T-cell (primary cell): Measurements from ENCODE around the gene TSC22D1. TPM values are rescaled to one million over a fixed set of nuclear protein-coding genes. Genes with fewer than 3 reads are reported as not detected.

ENCODE experiments used
- ATAC-seq, 4 experiments: fragments of 200-7000 bp in 3 of 4; fragments of 150-1000 bp in 1 of 4; cut with Tn5 transposase; replicated peaks in 1 of 4; 1 replicate in 3 of 4; 2 replicates in 1 of 4; pipeline ENCODE4 v1.10.0; 2021; ENCODE audit warnings: moderate library complexity in 3 of 4, mild to moderate bottlenecking in 2 of 4, moderate number of reproducible peaks in 1 of 4
- CTCF ChIA-PET, 2 donors: fragments of 300-600 bp; sonication (Branson Sonifier 250); formaldehyde crosslinking; loops; one replicate each; lab custom pipeline; 2022; ENCODE audit warnings: antibody characterized with exemption in 2 of 2; lab: Charles Lee
- POLR2A ChIA-PET, 2 donors: fragments of 300-600 bp; sonication (Branson Sonifier 250); formaldehyde crosslinking; loops; one replicate each; lab custom pipeline; 2022; ENCODE audit warnings: antibody characterized with exemption in 2 of 2; lab: Charles Lee
- DNase-seq, 35 experiments: peaks; one replicate each; pipeline versions ENCODE4 v3.0.0 to v3.0.0-alpha.2; 2013 to 2023
- H3K27ac ChIP-seq: one replicate; pipeline ENCODE4 v1.5.1; 2013; ENCODE audit warnings: low read length
- H3K27me3 ChIP-seq, 2 experiments: replicated peaks in 1 of 2; 1 replicate in 1 of 2; 2 replicates in 1 of 2; pipeline versions ENCODE4 v1.6.1 to v1.7.0; 2013; ENCODE audit warnings: low read length in 1 of 2, mixed read lengths in 1 of 2; ENCODE audit not compliant: control insufficient read depth in 2 of 2, insufficient read depth in 2 of 2; ENCODE audit errors: extremely low read depth in 1 of 2
- H3K36me3 ChIP-seq, 2 donors: 1 replicate in 1 of 2; 2 replicates in 1 of 2; pipeline versions ENCODE4 v1.6.1 to v1.7.0; 2013; ENCODE audit warnings: low read length in 1 of 2; ENCODE audit not compliant: control insufficient read depth in 2 of 2, insufficient read depth in 1 of 2; ENCODE audit errors: extremely low read depth in 1 of 2
- H3K4me1 ChIP-seq, 2 experiments: 1 replicate in 1 of 2; 2 replicates in 1 of 2; pipeline versions ENCODE4 v1.6.1 to v1.7.0; 2013; ENCODE audit warnings: low read length in 2 of 2, mixed read lengths in 1 of 2; ENCODE audit not compliant: insufficient read depth in 2 of 2, control insufficient read depth in 1 of 2; ENCODE audit errors: extremely low read depth in 1 of 2
- H3K4me3 ChIP-seq, 2 donors: 1 replicate in 1 of 2; 2 replicates in 1 of 2; pipeline versions ENCODE4 v1.5.1 to v1.7.0; 2013; ENCODE audit warnings: mild to moderate bottlenecking in 2 of 2, low read length in 1 of 2, moderate library complexity in 1 of 2; ENCODE audit not compliant: control insufficient read depth in 1 of 2; ENCODE audit errors: extremely low read depth in 1 of 2
- H3K9me3 ChIP-seq: 2 replicates; pipeline ENCODE4 v1.7.0; 2013
- H3K27ac Mint-ChIP-seq, 2 donors: one replicate each; pipeline ENCODE4 v1.8.0; 2020 to 2021; ENCODE audit warnings: mild to moderate bottlenecking in 2 of 2, mixed read lengths in 2 of 2
- H3K27me3 Mint-ChIP-seq, 2 donors: one replicate each; pipeline ENCODE4 v1.8.0; 2021 to 2022; ENCODE audit warnings: mixed read lengths in 2 of 2
- H3K36me3 Mint-ChIP-seq: one replicate; pipeline ENCODE4 v1.8.0; 2021; ENCODE audit warnings: mixed read lengths
- H3K4me1 Mint-ChIP-seq, 3 donors: one replicate each; pipeline ENCODE4 v1.8.0; 2020 to 2022; ENCODE audit warnings: mixed read lengths in 3 of 3, mild to moderate bottlenecking in 1 of 3
- H3K4me3 Mint-ChIP-seq, 3 donors: one replicate each; pipeline ENCODE4 v1.8.0; 2020 to 2022; ENCODE audit warnings: mild to moderate bottlenecking in 3 of 3, mixed read lengths in 3 of 3, moderate library complexity in 3 of 3
- H3K9me3 Mint-ChIP-seq, 3 donors: one replicate each; pipeline ENCODE4 v1.8.0; 2020 to 2022; ENCODE audit warnings: mixed read lengths in 3 of 3
- WGBS: methylation state at CpG from one replicate; pipeline ENCODE4 v1.1.5; 2013; ENCODE audit warnings: missing lambda C conversion rate; ENCODE audit not compliant: insufficient coverage; 5-methylcytosine and 5-hydroxymethylcytosine counted together
- total RNA-seq, 35 experiments: library from RNA in 6 of 35; stranded (reverse) in 6 of 35; fragments of 120-200 nt in 1 of 35; gene quantifications; one replicate each; pipeline versions ENCODE4 v1.2.1 to v1.2.4 and lab custom pipeline; 2013 to 2026

Gene TSC22D1
- total RNA-seq, 5 donors from 2014 or later (not counting 1 experiment from before 2014, with no cell fraction given), result 32.5 to 40.4 (median 36.4) TPM

DNA sequence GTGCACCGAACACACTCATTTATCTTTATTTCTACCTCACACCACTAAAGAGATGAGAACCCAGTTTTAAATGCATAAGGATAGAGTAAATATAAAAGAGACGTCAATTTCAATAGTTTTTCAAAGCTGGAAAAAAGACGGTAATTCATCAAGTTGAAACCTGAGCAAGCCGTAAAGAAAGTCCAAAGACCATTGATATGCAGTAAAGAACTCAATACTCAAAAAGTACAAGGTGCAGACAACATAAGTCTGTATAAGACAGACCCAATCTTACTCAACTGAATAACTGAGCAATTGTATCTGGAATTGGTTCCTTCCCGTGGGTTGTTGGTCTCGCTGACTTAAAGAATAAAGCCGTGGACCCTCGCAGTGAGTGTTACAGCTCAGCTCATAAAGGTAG, 120.4 kb downstream of the TSC22D1 start:
- Histone ChIP-seq H3K4me1 (peaks cover 0 to 5% of the 10 kb centered on the region in 2 experiments), H3K36me3 (no peaks in the 10 kb centered on the region), H3K4me3 (no peak overlapping the region), H3K27me3 (no peaks in the 10 kb centered on the region), H3K27ac (no peak overlapping the region), H3K9me3 (no peaks in the 10 kb centered on the region)
- Mint-ChIP-seq H3K4me3 (no peak overlapping the region), H3K36me3 (peaks cover 17% of the 10 kb centered on the region), H3K27ac (no peak overlapping the region), H3K27me3 (no peaks in the 10 kb centered on the region), H3K9me3 (no peaks in the 10 kb centered on the region), H3K4me1 (peaks cover 6 to 12% (median 10%) of the 10 kb centered on the region in 3 donors)
- POLR2A ChIA-PET, result no interaction called here
- CTCF ChIA-PET, result no interaction called here
- ATAC-seq (no peak), DNase-seq (no peak)
- WGBS, result 100% methylated on average over 4 of the region's 8 CpGs

DNA sequence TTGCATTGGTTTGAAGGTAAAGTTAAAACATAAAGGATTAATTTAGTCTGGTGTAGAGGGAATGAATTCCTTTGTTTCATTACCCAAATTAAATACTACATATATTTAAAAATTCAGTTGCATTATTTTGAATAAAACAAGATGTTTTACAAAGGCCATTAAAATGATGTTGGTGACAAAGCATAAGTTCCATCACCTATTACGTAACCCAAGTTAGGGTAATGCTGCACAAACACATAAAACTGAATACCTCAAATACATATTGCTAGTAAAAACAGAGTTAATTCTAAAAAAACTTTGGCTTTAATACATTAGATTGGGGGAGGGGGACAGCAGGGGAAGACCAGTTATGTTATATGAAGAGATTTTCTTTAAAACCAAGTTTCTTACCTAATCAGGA, 122.2 kb downstream of the TSC22D1 start:
- ChIA-PET POLR2A (no interaction called here), CTCF (no interaction called here)
- Histone ChIP-seq H3K27me3 (peaks cover 0 to 2% of the 10 kb centered on the region in 2 experiments), H3K36me3 (no peaks in the 10 kb centered on the region), H3K27ac (no peak overlapping the region), H3K9me3 (no peaks in the 10 kb centered on the region), H3K4me3 (no peak overlapping the region), H3K4me1 (peaks cover 0 to 5% of the 10 kb centered on the region in 2 experiments)
- no peaks in the 10 kb centered on the region for H3K9me3 Mint-ChIP-seq
- peaks cover 19% of the 10 kb centered on the region for H3K36me3 Mint-ChIP-seq
- peaks cover 6 to 10% (median 8%) of the 10 kb centered on the region in 3 donors for H3K4me1 Mint-ChIP-seq
- no peak overlapping the region for H3K27ac Mint-ChIP-seq
- no peak overlapping the region for H3K4me3 Mint-ChIP-seq
- WGBS, result no CpG with 5 or more reads among the region's 1 CpG
- no peak for ATAC-seq
- no peaks in the 10 kb centered on the region for H3K27me3 Mint-ChIP-seq
- no peak for DNase-seq

DNA sequence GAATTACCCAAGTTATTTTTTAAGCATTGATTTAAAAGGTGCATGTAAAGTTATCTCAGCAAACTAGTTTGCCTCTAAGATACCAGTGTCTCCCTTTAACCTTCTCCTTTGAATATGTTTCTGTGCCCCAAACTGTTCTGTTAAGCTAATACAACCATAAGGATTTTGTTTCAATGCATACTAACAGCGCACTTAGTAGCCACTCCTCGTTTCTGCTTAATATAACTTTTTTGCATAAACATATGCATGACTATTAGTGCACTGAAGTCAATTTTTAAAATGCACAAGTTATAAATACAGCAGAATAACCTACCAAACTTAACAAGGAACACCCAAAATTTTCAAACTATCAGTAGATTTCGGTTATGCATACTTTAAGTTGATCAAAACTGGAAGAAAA, 123.1 kb downstream of the TSC22D1 start:
- Histone ChIP-seq H3K4me1 (no peaks in the 10 kb centered on the region), H3K27me3 (peaks cover 0 to 2% of the 10 kb centered on the region in 2 experiments), H3K9me3 (no peaks in the 10 kb centered on the region), H3K27ac (no peak overlapping the region), H3K36me3 (no peaks in the 10 kb centered on the region), H3K4me3 (no peak overlapping the region)
- POLR2A ChIA-PET, result interaction anchor here in 1 of 2 donors (0.6 kb wide), 1 partner anchor 430 kb away, joined by 9 read pairs; no protein-coding TSS in a partner anchor
- no peak overlapping the region for H3K27ac Mint-ChIP-seq
- WGBS, result 80% methylated on average over 1 of the region's 3 CpGs
- no peaks in the 10 kb centered on the region for H3K27me3 Mint-ChIP-seq
- no peaks in the 10 kb centered on the region for H3K9me3 Mint-ChIP-seq
- peaks cover 4 to 7% (median 4%) of the 10 kb centered on the region in 3 donors for H3K4me1 Mint-ChIP-seq
- peaks cover 19% of the 10 kb centered on the region for H3K36me3 Mint-ChIP-seq
- DNase-seq (no peak), ATAC-seq (no peak)
- CTCF ChIA-PET, result no interaction called here
- no peak overlapping the region for H3K4me3 Mint-ChIP-seq

GRCh38 chr13:44452418-44452817, 123.7 kb downstream of the TSC22D1 start:
- H3K27me3 Mint-ChIP-seq, result no peaks in the 10 kb centered on the region
- no peak overlapping the region for H3K27ac Mint-ChIP-seq
- H3K4me3 Mint-ChIP-seq, result no peak overlapping the region
- H3K36me3 Mint-ChIP-seq, result peaks cover 19% of the 10 kb centered on the region
- H3K27ac ChIP-seq, result no peak overlapping the region
- H3K4me1 ChIP-seq, result no peaks in the 10 kb centered on the region
- WGBS, result 100% methylated on average over 2 of the region's 7 CpGs
- DNase-seq, result no peak
- peaks cover 0 to 2% of the 10 kb centered on the region in 2 experiments for H3K27me3 ChIP-seq
- H3K9me3 Mint-ChIP-seq, result no peaks in the 10 kb centered on the region
- H3K9me3 ChIP-seq, result no peaks in the 10 kb centered on the region
- no peak overlapping the region for H3K4me3 ChIP-seq
- POLR2A ChIA-PET, result interaction anchor here in 1 of 2 donors (0.6 kb wide), 1 partner anchor 431 kb away, joined by 9 read pairs; no protein-coding TSS in a partner anchor
- peaks cover 0 to 4% (median 1%) of the 10 kb centered on the region in 3 donors for H3K4me1 Mint-ChIP-seq
- no peaks in the 10 kb centered on the region for H3K36me3 ChIP-seq
- ATAC-seq, result no peak
- CTCF ChIA-PET, result no interaction called here

DNA sequence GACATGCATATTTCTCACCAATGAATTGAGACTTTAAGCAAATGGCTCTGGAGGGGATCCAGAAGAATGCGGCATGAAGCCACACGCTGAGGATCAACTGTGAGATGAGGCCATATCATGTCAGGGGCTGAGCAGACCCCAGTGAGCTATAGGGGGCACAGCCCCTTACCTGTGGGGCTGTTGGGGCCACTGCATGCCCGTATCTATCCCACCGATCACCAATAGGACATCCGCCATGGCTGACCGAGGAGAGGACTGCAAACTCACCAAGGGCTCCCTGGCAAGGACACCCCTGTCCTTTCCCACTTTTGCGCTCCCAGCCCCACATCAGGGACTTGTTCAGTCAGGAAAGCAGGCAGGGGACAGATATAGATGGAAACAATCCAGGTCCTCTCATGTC, 124.5 kb downstream of the TSC22D1 start:
- WGBS, result 100% methylated on average over 2 of the region's 7 CpGs

DNA sequence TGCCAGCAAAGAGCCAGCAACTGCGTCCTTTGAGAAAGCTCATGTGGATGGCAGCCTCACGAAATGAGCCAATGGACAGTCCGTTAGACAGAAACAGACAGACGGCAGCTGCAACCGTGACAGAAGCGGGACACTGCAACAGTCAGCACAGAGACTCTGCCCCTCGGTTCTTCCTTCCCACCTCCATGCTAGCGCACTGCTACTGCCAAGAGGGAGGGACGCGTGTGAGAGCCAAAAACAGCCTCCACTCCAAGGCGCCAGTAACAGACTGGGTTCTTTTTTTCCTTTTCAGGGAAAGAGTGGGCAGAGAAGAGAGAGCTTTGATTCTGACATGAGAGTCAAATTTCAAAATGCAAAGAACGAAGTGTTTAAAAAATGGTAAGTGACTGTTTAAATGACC, 125.0 kb downstream of the TSC22D1 start:
- Histone ChIP-seq H3K4me1 (no peaks in the 10 kb centered on the region), H3K9me3 (no peaks in the 10 kb centered on the region), H3K36me3 (no peaks in the 10 kb centered on the region), H3K27me3 (peaks cover 0 to 2% of the 10 kb centered on the region in 2 experiments), H3K27ac (no peak overlapping the region), H3K4me3 (no peak overlapping the region)
- POLR2A ChIA-PET, result no interaction called here
- 95% methylated on average over 7 of the region's 12 CpGs for WGBS
- peaks cover 15% of the 10 kb centered on the region for H3K36me3 Mint-ChIP-seq
- no peak overlapping the region for H3K4me3 Mint-ChIP-seq
- CTCF ChIA-PET, result no interaction called here
- no peaks in the 10 kb centered on the region for H3K4me1 Mint-ChIP-seq
- H3K27me3 Mint-ChIP-seq, result no peaks in the 10 kb centered on the region
- no peak overlapping the region for H3K27ac Mint-ChIP-seq
- H3K9me3 Mint-ChIP-seq, result no peaks in the 10 kb centered on the region
- ATAC-seq (no peak), DNase-seq (no peak)

More for the DNA sequence above, 124.5 kb downstream of the TSC22D1 start:
- ATAC-seq, result no peak
- Mint-ChIP-seq H3K27ac (no peak overlapping the region), H3K27me3 (no peaks in the 10 kb centered on the region), H3K4me3 (no peak overlapping the region), H3K4me1 (no peaks in the 10 kb centered on the region), H3K9me3 (no peaks in the 10 kb centered on the region), H3K36me3 (peaks cover 19% of the 10 kb centered on the region)
- Histone ChIP-seq H3K27ac (no peak overlapping the region), H3K4me3 (no peak overlapping the region), H3K9me3 (no peaks in the 10 kb centered on the region), H3K4me1 (no peaks in the 10 kb centered on the region), H3K36me3 (no peaks in the 10 kb centered on the region), H3K27me3 (peaks cover 0 to 2% of the 10 kb centered on the region in 2 experiments)
- no peak for DNase-seq
- ChIA-PET POLR2A (interaction anchor here in 1 of 2 donors (0.7 kb wide), 1 partner anchor 842 kb away, joined by 3 read pairs; no protein-coding TSS in a partner anchor), CTCF (interaction anchor here in 1 of 2 donors (0.6 kb wide), 1 partner anchor 16 kb away, joined by 3 read pairs; no protein-coding TSS in a partner anchor)
